SH-SY5Y (cell line): ENCODE data around the gene CAMK2A.

Source experiments
- GATA2 ChIP-seq: IDR thresholded peaks from 2 replicates; pipeline ENCODE4 v1.6.1; 2011; ENCODE audit warnings: mild to moderate bottlenecking, low read depth, low read length
- GATA3 ChIP-seq: IDR thresholded peaks from 2 replicates; pipeline ENCODE4 v1.6.1; 2011; ENCODE audit warnings: low read depth, mild to moderate bottlenecking, low read length, moderate library complexity

Gene CAMK2A

GRCh38 chr5:150289551-150290390 is at the start of gene CAMK2A:
TSS of gene CAMK2A (minus strand) at chr5:150289773. CDS start at chr5:150289625, 148 bp downstream.
- TF ChIP-seq GATA3 (no peak), GATA2 (no peak)

DNA sequence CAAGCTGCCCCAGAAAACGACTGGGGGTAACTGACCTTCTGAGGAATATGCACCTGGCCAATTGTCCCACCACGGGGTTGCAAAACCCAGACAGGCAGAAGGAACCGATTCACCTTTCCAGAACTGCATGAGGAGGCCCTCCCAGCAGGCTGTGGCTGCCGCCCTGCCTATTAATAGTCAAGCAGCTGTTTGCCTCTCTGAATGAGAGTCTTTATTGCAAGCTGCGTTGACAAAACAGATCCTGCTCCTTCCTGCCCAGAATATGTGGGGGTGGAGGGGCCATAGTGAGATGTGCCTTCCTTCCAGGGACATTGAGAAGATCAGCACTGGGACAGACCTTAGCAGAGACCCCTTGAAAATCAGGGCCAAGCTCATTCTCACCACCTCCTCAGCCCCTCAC is 49.6 kb upstream of the CAMK2A start:
- TF ChIP-seq GATA2: no peak
- TF ChIP-seq GATA3: no peak

DNA sequence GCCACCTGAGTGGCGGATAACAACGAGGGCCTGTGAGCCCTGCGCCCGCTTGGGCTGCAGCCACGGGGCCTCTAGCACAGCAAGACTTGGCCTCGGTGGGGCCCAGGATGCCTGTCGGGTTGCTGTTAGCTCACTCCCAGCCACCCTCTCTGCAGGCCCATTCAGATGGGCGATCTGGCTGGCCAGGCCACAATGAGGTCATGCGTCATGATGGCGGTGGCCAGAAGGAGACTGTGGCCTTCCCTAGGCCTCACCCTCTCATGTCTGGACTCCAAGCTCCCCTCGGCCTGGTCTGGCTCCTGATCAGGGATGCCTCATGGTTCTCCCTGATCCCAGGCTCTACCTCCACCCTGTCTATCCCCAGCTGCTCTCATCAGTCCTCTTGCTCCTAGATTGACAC is 49.0 kb upstream of the CAMK2A start:
- TF ChIP-seq GATA3 (no peak), GATA2 (no peak)

DNA sequence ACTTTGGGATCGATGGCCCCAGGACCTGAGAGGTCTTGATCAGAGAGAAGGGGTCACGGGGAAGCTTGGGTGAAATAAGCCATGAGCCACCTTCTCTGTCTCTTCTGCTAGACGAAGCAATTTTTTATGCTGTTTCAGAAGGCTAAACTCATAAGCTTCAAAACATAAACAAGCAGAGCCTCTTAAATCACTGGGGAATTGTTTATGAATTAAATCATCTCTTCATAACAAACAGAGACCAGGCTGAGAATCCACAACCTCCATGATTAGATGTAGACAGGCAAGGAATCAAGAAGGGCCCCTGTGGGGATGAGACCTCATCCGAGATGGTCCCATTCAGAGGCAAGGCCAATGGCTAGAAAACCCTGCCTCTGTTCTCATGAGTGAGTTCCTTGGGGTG is 46.2 kb upstream of the CAMK2A start:
- TF ChIP-seq GATA2 (no peak), GATA3 (no peak)

GRCh38 chr5:150333400-150333799 is 43.8 kb upstream of the CAMK2A start:
- no peak for TF ChIP-seq GATA2
- TF ChIP-seq GATA3: no peak

GRCh38 chr5:150329881-150330876 is 40.6 kb upstream of the CAMK2A start:
- TF ChIP-seq GATA2 (no peak), GATA3 (no peak)

DNA sequence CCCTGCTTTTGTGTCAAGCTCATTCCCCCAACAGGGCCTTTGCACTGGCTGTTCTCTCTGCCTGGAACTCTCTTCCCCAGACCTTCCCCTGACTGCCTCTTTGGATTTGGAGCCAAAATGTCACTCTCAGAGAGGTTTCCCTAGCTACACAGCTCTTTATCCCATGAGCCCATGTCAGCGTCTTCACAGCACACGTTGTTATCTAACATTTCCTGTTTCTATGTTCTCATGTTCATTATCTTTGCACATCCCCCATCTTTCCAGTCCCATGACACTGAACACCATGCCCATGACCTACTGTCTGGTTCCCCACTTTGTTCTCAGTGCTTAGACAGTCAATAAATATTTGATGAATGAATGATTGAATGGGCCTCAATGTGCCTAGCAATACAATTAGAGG is 39.5 kb upstream of the CAMK2A start:
- TF ChIP-seq GATA2 (no peak), GATA3 (no peak)

- no peak for TF ChIP-seq GATA2
- no peak for TF ChIP-seq GATA3
Observed at GRCh38 chr5:150328515-150328914, 38.9 kb upstream of the CAMK2A start.

DNA sequence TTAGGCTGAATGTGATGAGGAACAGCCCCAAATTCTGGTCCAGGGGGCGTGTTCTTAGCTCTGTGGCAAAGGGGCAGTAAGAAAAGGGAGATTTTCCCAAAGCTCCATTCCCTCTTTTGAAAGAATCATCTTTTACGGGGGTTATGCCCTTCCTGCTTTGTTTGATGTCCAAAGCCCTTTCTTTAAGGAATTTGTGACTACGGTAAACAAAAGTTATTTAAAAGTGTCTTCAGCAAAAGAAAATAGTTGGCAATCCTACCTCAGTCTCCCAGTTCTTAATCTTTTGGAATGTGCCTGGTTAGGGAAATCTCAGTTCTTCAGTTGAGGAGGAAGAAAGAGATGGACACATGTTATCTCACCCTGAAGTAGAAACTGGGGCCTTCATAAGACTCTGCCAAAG is 37.6 kb upstream of the CAMK2A start:
- no peak for TF ChIP-seq GATA3
- no peak for TF ChIP-seq GATA2

DNA sequence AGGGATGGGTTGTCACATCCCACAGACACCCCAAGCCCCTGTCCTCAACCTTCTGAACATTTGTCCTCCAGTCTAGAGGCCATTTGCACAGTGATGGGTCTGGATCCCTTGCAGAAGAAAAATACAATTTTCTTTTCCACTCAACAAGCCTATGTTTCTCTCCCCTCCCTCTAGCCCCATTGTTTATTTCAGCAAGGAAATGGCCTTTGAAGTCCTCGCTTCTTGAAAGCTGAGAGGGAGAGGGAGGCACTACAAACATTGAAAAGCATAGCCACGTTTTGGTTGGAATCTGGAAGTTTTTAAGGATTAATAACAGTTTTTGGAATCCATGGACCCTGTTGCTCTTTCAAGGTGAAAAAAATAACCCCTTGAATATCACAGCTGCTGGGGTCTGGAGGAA is 37.1 kb upstream of the CAMK2A start:
- TF ChIP-seq GATA2 (no peak), GATA3 (no peak)

GRCh38 chr5:150325426-150325825 is 35.9 kb upstream of the CAMK2A start:
- TF ChIP-seq GATA2: no peak
- TF ChIP-seq GATA3: no peak

- TF ChIP-seq GATA3: no peak
Observed at GRCh38 chr5:150323819-150324218, 34.2 kb upstream of the CAMK2A start.

DNA sequence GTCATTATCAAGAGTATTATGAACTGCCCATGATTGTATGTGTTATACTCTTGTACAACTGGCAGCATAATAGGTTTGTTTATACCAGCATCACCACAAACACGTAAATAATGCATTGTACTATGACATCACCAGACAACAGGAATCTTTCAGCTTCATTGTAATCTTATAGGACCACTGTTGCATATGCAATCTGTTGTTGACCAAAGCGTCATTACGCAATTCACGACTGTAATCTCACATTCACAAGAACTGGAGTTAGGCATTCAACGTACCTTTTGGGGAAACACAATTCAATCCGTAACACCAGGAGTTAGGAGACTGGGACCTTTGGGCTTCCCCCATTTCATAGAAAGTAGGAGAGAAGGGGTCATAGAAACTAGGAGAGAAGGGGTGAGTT is 33.5 kb upstream of the CAMK2A start:
- TF ChIP-seq GATA3 (no peak), GATA2 (no peak)

GRCh38 chr5:150322202-150322601 is 32.6 kb upstream of the CAMK2A start:
- TF ChIP-seq GATA2: no peak
- TF ChIP-seq GATA3: no peak

DNA sequence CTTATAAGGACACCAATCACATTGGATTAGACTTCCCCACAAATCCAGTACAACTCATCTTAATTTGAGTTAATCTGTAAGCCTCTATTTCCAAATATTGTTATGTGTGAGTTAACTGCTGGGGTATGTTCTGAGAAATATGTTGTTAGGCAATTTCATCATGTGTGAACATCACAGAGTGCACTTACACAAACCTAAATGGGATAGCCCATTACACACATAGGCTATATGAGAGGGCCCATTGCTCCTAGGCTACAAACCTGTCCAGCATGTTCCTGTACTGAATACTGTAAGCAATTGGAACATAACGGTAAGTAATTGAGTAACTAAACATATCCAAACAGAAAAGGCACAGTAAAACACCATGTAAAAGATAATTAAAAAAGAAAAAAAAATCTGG is 32.2 kb upstream of the CAMK2A start:
- TF ChIP-seq GATA2 (no peak), GATA3 (no peak)

DNA sequence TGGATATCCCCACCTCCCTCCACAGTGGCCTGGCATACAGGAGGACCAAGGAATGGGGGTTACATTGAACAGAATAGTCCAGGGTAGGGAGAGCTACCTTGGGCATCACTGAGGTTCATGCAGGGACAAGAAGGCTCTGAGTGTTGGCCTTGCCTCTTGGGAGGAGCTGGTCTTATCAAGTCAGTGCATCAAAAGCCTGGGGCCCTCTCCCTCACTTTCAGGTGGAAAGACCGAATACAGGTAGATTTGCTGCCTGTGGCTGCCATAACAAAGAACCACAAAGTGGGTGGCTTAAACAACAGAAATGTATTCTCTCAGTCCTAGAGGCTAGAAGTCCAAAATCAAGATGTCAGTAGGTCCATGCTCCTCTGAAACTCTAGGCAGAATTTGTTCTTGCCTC is 31.6 kb upstream of the CAMK2A start:
- no peak for TF ChIP-seq GATA3
- no peak for TF ChIP-seq GATA2
